ENCODE measurements around the gene MNS1.

GRCh38 chr15:56473017-56473416 lies 8.1 kb upstream of the MNS1 start:
- no peak for TF ChIP-seq CTCF (IDR thresholded peaks at IDR 0.05)
- no peak for TF ChIP-seq POLR2AphosphoS5 (IDR thresholded peaks at IDR 0.05)
- no peak for TF ChIP-seq POLR2A (IDR thresholded peaks at IDR 0.05)

Measured in gastroesophageal sphincter (tissue), 3 donors.